ENCODE data around the gene ZC3H7B. TPM values are rescaled to one million over a fixed set of nuclear protein-coding genes. Genes with fewer than 3 reads are reported as not detected.
"Not testable (repeated sequence)": the region's sequence is repeated elsewhere in the genome, so short reads cannot be mapped to it uniquely, and the experiment has no call there.

The ZC3H7B gene
- polyA plus RNA-seq, 1 donor (not counting 4 experiments of a cell fraction or from before 2014, with no cell fraction given) = 24.2 TPM

GRCh38 chr22:41290262-41291221 is 10.8 kb upstream of the ZC3H7B start:
- Histone ChIP-seq H3K9me3 (ENCODE audit: control insufficient read depth, low read depth, low read length) (no peaks in the 10 kb centered on the region), H3K36me3 (ENCODE audit: control insufficient read depth in 2 of 2, extremely low read depth in 1 of 2, insufficient read depth in 2 of 2, low read length in 2 of 2) (no peaks in the 10 kb centered on the region), H3K9me1 (ENCODE audit: control insufficient read depth, extremely low read depth, insufficient read depth, low read length) (no peaks in the 10 kb centered on the region), H3K27me3 (ENCODE audit: control insufficient read depth, extremely low read depth, insufficient read depth, low read length) (no peaks in the 10 kb centered on the region), H4K20me1 (ENCODE audit: control insufficient read depth, extremely low read depth, insufficient read depth, low read length) (no peaks in the 10 kb centered on the region), H3K4me3 (ENCODE audit: control insufficient read depth in 2 of 3, extremely low read depth in 1 of 3, insufficient read depth in 2 of 3, low read depth in 1 of 3, low read length in 3 of 3) (no peak overlapping the region), H3K4me2 (ENCODE audit: control insufficient read depth, extremely low read depth, insufficient read depth, low read depth, low read length) (peak overlapping the region; percentile 57), H3K4me1 (ENCODE audit: control insufficient read depth, extremely low read depth, insufficient read depth, low read length) (peaks cover 47% of the 10 kb centered on the region), H2AFZ (ENCODE audit: control insufficient read depth, low read length) (no peak overlapping the region), H3K9ac (ENCODE audit: control insufficient read depth, extremely low read depth, insufficient read depth, low read length) (peak overlapping the region; percentile 39), H3K27ac (ENCODE audit: control insufficient read depth, insufficient read depth, low read length) (peak overlapping the region; percentile 81), H3K79me2 (ENCODE audit: control insufficient read depth, insufficient read depth, low read length) (peaks cover 3% of the 10 kb centered on the region)
- no peak for FAIRE-seq
- TF ChIP-seq EZH2 (IDR thresholded peaks at IDR 0.05; ENCODE audit: low read length) (no peak), CTCF (optimal IDR thresholded peaks at IDR 0.05 in 1 of 3, IDR thresholded peaks at IDR 0.05 in 1 of 3, conservative IDR thresholded peaks at IDR 0.05 in 1 of 3; ENCODE audit: extremely low read depth in 1 of 3, insufficient read depth in 2 of 3, low read length in 3 of 3) (no peak)
- dilution Hi-C loops (cut with MboI; ENCODE audit: extremely low pct_ligation_motif_present, low sequenced_read_pairs) = no loop called here
- DNase-seq (ENCODE audit: low read depth, low spot score) = no peak

GRCh38 chr22:41294816-41295215 is 6.5 kb upstream of the ZC3H7B start:
- H3K4me2 ChIP-seq (ENCODE audit: control insufficient read depth, extremely low read depth, insufficient read depth, low read depth, low read length); H4K20me1 ChIP-seq (ENCODE audit: control insufficient read depth, extremely low read depth, insufficient read depth, low read length); H3K9me1 ChIP-seq (ENCODE audit: control insufficient read depth, extremely low read depth, insufficient read depth, low read length); dilution Hi-C loops (cut with MboI; ENCODE audit: extremely low pct_ligation_motif_present, low sequenced_read_pairs); H3K79me2 ChIP-seq (ENCODE audit: control insufficient read depth, insufficient read depth, low read length); H3K9me3 ChIP-seq (ENCODE audit: control insufficient read depth, low read depth, low read length); FAIRE-seq; H3K9ac ChIP-seq (ENCODE audit: control insufficient read depth, extremely low read depth, insufficient read depth, low read length); DNase-seq (ENCODE audit: low read depth, low spot score); H2AFZ ChIP-seq (ENCODE audit: control insufficient read depth, low read length); H3K36me3 ChIP-seq (ENCODE audit: control insufficient read depth in 2 of 2, extremely low read depth in 1 of 2, insufficient read depth in 2 of 2, low read length in 2 of 2); H3K27ac ChIP-seq (ENCODE audit: control insufficient read depth, insufficient read depth, low read length); H3K27me3 ChIP-seq (ENCODE audit: control insufficient read depth, extremely low read depth, insufficient read depth, low read length); H3K4me3 ChIP-seq (ENCODE audit: control insufficient read depth in 2 of 3, extremely low read depth in 1 of 3, insufficient read depth in 2 of 3, low read depth in 1 of 3, low read length in 3 of 3): not testable (repeated sequence)
- H3K4me1 ChIP-seq (ENCODE audit: control insufficient read depth, extremely low read depth, insufficient read depth, low read length) = peaks cover 13% of the 10 kb centered on the region

All from keratinocyte (primary cell).